Gastroesophageal sphincter (tissue), 4 donors: Measurements from ENCODE around the gene SLC39A8. TPM values are rescaled to one million over a fixed set of nuclear protein-coding genes. Genes with fewer than 3 reads are reported as not detected.

Source experiments
- ATAC-seq: fragments of 150-250 bp; one replicate; pipeline ENCODE4 v1.9.1; 2016; ENCODE audit warnings: mild to moderate bottlenecking, moderate library complexity
- H3K27ac ChIP-seq, 4 donors: fragments of 200-600 bp; sonication (generic) in 3 of 4; 1 replicate in 3 of 4; 2 replicates in 1 of 4; pipeline ENCODE4 v1.5.1; 2016 to 2019
- H3K27me3 ChIP-seq: fragments of 200-600 bp; sonication (generic); one replicate; pipeline ENCODE4 v1.5.1; 2019
- H3K36me3 ChIP-seq, 2 donors: fragments of 200-600 bp; sonication (generic); one replicate each; pipeline ENCODE4 v1.5.1; 2019; ENCODE audit warnings: control low read depth in 1 of 2
- H3K4me1 ChIP-seq, 3 donors: fragments of 200-600 bp; sonication (generic); 1 replicate in 2 of 3; 2 replicates in 1 of 3; pipeline ENCODE4 v1.5.1; 2016 to 2019; ENCODE audit warnings: control low read depth in 2 of 3
- H3K4me3 ChIP-seq, 2 donors: fragments of 200-600 bp; sonication (generic); one replicate each; pipeline ENCODE4 v1.5.1; 2019; ENCODE audit warnings: mild to moderate bottlenecking in 1 of 2, moderate library complexity in 1 of 2
- H3K9me3 ChIP-seq, 3 donors: fragments of 200-600 bp; sonication (generic); one replicate each; pipeline ENCODE4 v1.5.1; 2017 to 2019; ENCODE audit warnings: control low read depth in 2 of 3
- CTCF ChIP-seq, 4 experiments: fragments of 200-600 bp in 2 of 4; fragments of 450-650 bp in 2 of 4; sonication (generic) in 1 of 4; IDR thresholded peaks; one replicate each; pipeline ENCODE4 v1.5.1; 2017 to 2019; ENCODE audit warnings: antibody characterized with exemption in 4 of 4, mild to moderate bottlenecking in 2 of 4, moderate library complexity in 2 of 4
- EP300 ChIP-seq: sonication (generic); formaldehyde crosslinking; IDR thresholded peaks from one replicate; pipeline ENCODE4 v1.6.1; 2017; ENCODE audit warnings: antibody characterized with exemption, mild to moderate bottlenecking
- POLR2A ChIP-seq, 2 donors: fragments of 450-650 bp; IDR thresholded peaks; one replicate each; pipeline ENCODE4 v1.6.1; 2017; ENCODE audit warnings: antibody characterized with exemption in 2 of 2, mild to moderate bottlenecking in 2 of 2, moderate library complexity in 1 of 2
- POLR2AphosphoS5 ChIP-seq: sonication (generic); formaldehyde crosslinking; IDR thresholded peaks from one replicate; pipeline ENCODE4 v1.6.1; 2017; ENCODE audit warnings: antibody characterized with exemption
- WGBS, 2 donors: methylation state at CpG; one replicate each; pipeline ENCODE4 v1.1.5; 2018; ENCODE audit warnings: low coverage in 1 of 2; 5-methylcytosine and 5-hydroxymethylcytosine counted together
- total RNA-seq, 4 donors: library from RNA; depleted of rRNA; stranded (reverse); fragments of >200 nt; gene quantifications; one replicate each; pipeline ENCODE4 v1.1.0, GENCODE V29; 2016

Gene SLC39A8
- total RNA-seq, 4 donors from 2014 or later, result 1.7 to 13.8 (median 4.8) TPM

GRCh38 chr4:102234243-102234838 is 110.9 kb downstream of the SLC39A8 start:
- Histone ChIP-seq H3K36me3 (no peaks in the 10 kb centered on the region), H3K9me3 (peaks cover 0 to 9% (median 0%) of the 10 kb centered on the region in 3 donors), H3K27me3 (no peaks in the 10 kb centered on the region), H3K27ac (no peak overlapping the region), H3K4me3 (no peak overlapping the region), H3K4me1 (no peaks in the 10 kb centered on the region)
- ATAC-seq, result no peak
- WGBS, 2 donors, result 100% methylated on average over 1 of the region's 15 CpGs; no CpG with 5 or more reads in 1 of the 2 donors
- TF ChIP-seq EP300, result no peak
- no peak for TF ChIP-seq CTCF (IDR thresholded peaks at IDR 0.05)
- no peak for TF ChIP-seq POLR2AphosphoS5
- no peak for TF ChIP-seq POLR2A (IDR thresholded peaks at IDR 0.05)

GRCh38 chr4:102230194-102230593 is 115.1 kb downstream of the SLC39A8 start:
- TF ChIP-seq CTCF (IDR thresholded peaks at IDR 0.05), result no peak
- TF ChIP-seq POLR2A (IDR thresholded peaks at IDR 0.05), result no peak
- TF ChIP-seq EP300, result no peak
- TF ChIP-seq POLR2AphosphoS5, result no peak
- H3K4me1 ChIP-seq, result no peaks in the 10 kb centered on the region

GRCh38 chr4:102227388-102227787 is 117.9 kb downstream of the SLC39A8 start:
- no peak for ATAC-seq
- Histone ChIP-seq H3K4me1 (no peaks in the 10 kb centered on the region), H3K4me3 (no peak overlapping the region), H3K27me3 (no peaks in the 10 kb centered on the region), H3K27ac (no peak overlapping the region), H3K36me3 (no peaks in the 10 kb centered on the region), H3K9me3 (no peaks in the 10 kb centered on the region)
- no peak for TF ChIP-seq POLR2A (IDR thresholded peaks at IDR 0.05)
- 100% methylated on average over 1 of the region's 1 CpG; no CpG with 5 or more reads in 1 of the 2 donors for WGBS, 2 donors

More at GRCh38 chr4:102230194-102230593, 115.1 kb downstream of the SLC39A8 start:
- no peaks in the 10 kb centered on the region for H3K36me3 ChIP-seq
- H3K9me3 ChIP-seq, result peaks cover 0 to 9% (median 0%) of the 10 kb centered on the region in 3 donors
- H3K27ac ChIP-seq, result no peak overlapping the region
- H3K27me3 ChIP-seq, result no peaks in the 10 kb centered on the region
- no peak overlapping the region for H3K4me3 ChIP-seq
- ATAC-seq, result no peak

- no peak for ATAC-seq
- Histone ChIP-seq H3K4me1 (no peaks in the 10 kb centered on the region), H3K4me3 (no peak overlapping the region), H3K36me3 (no peaks in the 10 kb centered on the region), H3K27me3 (no peaks in the 10 kb centered on the region), H3K27ac (no peak overlapping the region), H3K9me3 (no peaks in the 10 kb centered on the region)
- no peak for TF ChIP-seq POLR2AphosphoS5
- TF ChIP-seq CTCF (IDR thresholded peaks at IDR 0.05), result no peak
- TF ChIP-seq EP300, result no peak
- TF ChIP-seq POLR2A (IDR thresholded peaks at IDR 0.05), result no peak
- 83 to 100% methylated on average over 1 of the region's 1 CpG for WGBS, 2 donors
Observed at GRCh38 chr4:102223461-102223860, 121.8 kb downstream of the SLC39A8 start.

- Histone ChIP-seq H3K4me1 (no peaks in the 10 kb centered on the region), H3K27ac (no peak overlapping the region), H3K27me3 (no peaks in the 10 kb centered on the region), H3K4me3 (no peak overlapping the region), H3K36me3 (no peaks in the 10 kb centered on the region), H3K9me3 (no peaks in the 10 kb centered on the region)
- 29 to 38% methylated on average over 1 of the region's 1 CpG for WGBS, 2 donors
- ATAC-seq, result no peak
- TF ChIP-seq POLR2A (IDR thresholded peaks at IDR 0.05), result no peak
- no peak for TF ChIP-seq POLR2AphosphoS5
- no peak for TF ChIP-seq EP300
- no peak for TF ChIP-seq CTCF (IDR thresholded peaks at IDR 0.05)
Observed at GRCh38 chr4:102222838-102223409, 122.4 kb downstream of the SLC39A8 start.
